Osteoblast (primary cell): Measurements from ENCODE around the gene FTO. TPM values are rescaled to one million over a fixed set of nuclear protein-coding genes. Genes with fewer than 3 reads are reported as not detected.

Experiments
- DNase-seq: peaks from one replicate; pipeline ENCODE4 v3.0.0; 2011; ENCODE audit warnings: low spot score, mixed read lengths; ENCODE audit not compliant: insufficient read length; ENCODE audit errors: missing footprints
- H2AFZ ChIP-seq: 2 replicates; pipeline ENCODE4 v1.6.0; 2011; ENCODE audit warnings: mild to moderate bottlenecking, low read length
- H3K27ac ChIP-seq: 2 replicates; pipeline ENCODE4 v1.5.1; 2011; ENCODE audit warnings: mild to moderate bottlenecking, low read depth, low read length, moderate library complexity
- H3K27me3 ChIP-seq: 2 replicates; pipeline ENCODE4 v1.6.0; 2012; ENCODE audit warnings: mild to moderate bottlenecking, control low read depth, inconsistent platforms, low read length, moderate library complexity; ENCODE audit not compliant: insufficient read depth
- H3K36me3 ChIP-seq: 2 replicates; pipeline ENCODE4 v1.5.1; 2011; ENCODE audit warnings: mild to moderate bottlenecking, low read length, control low read depth, moderate library complexity; ENCODE audit not compliant: insufficient read depth
- H3K4me1 ChIP-seq: 2 replicates; pipeline ENCODE4 v1.5.1; 2011; ENCODE audit warnings: mild to moderate bottlenecking, low read length, control low read depth, moderate library complexity; ENCODE audit not compliant: insufficient read depth
- H3K4me2 ChIP-seq: 2 replicates; pipeline ENCODE4 v1.6.0; 2011; ENCODE audit warnings: mild to moderate bottlenecking, low read length; ENCODE audit not compliant: insufficient read depth
- H3K4me3 ChIP-seq: fragments of 200-600 bp; sonication (generic); 3 replicates; pipeline ENCODE4 v1.5.1; 2012; ENCODE audit warnings: mild to moderate bottlenecking, low read length, inconsistent platforms; ENCODE audit not compliant: insufficient read depth
- H3K79me2 ChIP-seq: 2 replicates; pipeline ENCODE4 v1.6.0; 2012; ENCODE audit warnings: mild to moderate bottlenecking, low read length, control low read depth, inconsistent platforms; ENCODE audit not compliant: insufficient read depth
- H3K9me3 ChIP-seq: 2 replicates; pipeline ENCODE4 v1.5.1; 2011; ENCODE audit warnings: low read depth, low read length, control low read depth
- H4K20me1 ChIP-seq: 2 replicates; pipeline ENCODE4 v1.6.0; 2012; ENCODE audit warnings: mild to moderate bottlenecking, low read length, control low read depth; ENCODE audit not compliant: insufficient read depth
- CTCF ChIP-seq: IDR thresholded peaks from 2 replicates; pipeline ENCODE4 v1.5.1; 2011; ENCODE audit warnings: mild to moderate bottlenecking, low read depth, low read length, moderate library complexity; ENCODE audit errors: extremely low read depth
- total RNA-seq: library from RNA; depleted of rRNA; stranded (reverse); fragments of >200 nt; gene quantifications from 2 replicates; pipeline ENCODE4 v1.2.3, GENCODE V29; 2012

Gene FTO
- total RNA-seq, 1 donor = 152 TPM

GRCh38 chr16:53960050-53960812 is 256.3 kb downstream of the FTO start:
- Histone ChIP-seq H3K4me3 (no peak overlapping the region), H3K9me3 (no peaks in the 10 kb centered on the region), H3K4me1 (no peaks in the 10 kb centered on the region), H3K36me3 (no peaks in the 10 kb centered on the region), H4K20me1 (no peaks in the 10 kb centered on the region), H3K79me2 (no peaks in the 10 kb centered on the region), H2AFZ (no peak overlapping the region), H3K4me2 (no peak overlapping the region), H3K27ac (no peak overlapping the region), H3K27me3 (no peaks in the 10 kb centered on the region)
- DNase-seq = no peak
- TF ChIP-seq CTCF = no peak

- Histone ChIP-seq H4K20me1 (no peaks in the 10 kb centered on the region), H3K4me2 (no peak overlapping the region), H3K27me3 (no peaks in the 10 kb centered on the region)
Measured at GRCh38 chr16:53960954-53961616, 257.1 kb downstream of the FTO start.

GRCh38 chr16:53962041-53962440 is 258.1 kb downstream of the FTO start:
- no peak overlapping the region for H3K4me3 ChIP-seq
- no peak for DNase-seq
- H3K27ac ChIP-seq = no peak overlapping the region
- no peaks in the 10 kb centered on the region for H3K79me2 ChIP-seq
- H3K4me1 ChIP-seq = no peaks in the 10 kb centered on the region
- no peak overlapping the region for H3K4me2 ChIP-seq
- H3K36me3 ChIP-seq = no peaks in the 10 kb centered on the region
- no peaks in the 10 kb centered on the region for H3K9me3 ChIP-seq
- no peak for TF ChIP-seq CTCF
- H2AFZ ChIP-seq = no peak overlapping the region
- no peaks in the 10 kb centered on the region for H4K20me1 ChIP-seq
- H3K27me3 ChIP-seq = no peaks in the 10 kb centered on the region

More at GRCh38 chr16:53960954-53961616, 257.1 kb downstream of the FTO start:
- H3K4me3 ChIP-seq = no peak overlapping the region
- H2AFZ ChIP-seq = no peak overlapping the region
- H3K79me2 ChIP-seq = no peaks in the 10 kb centered on the region
- no peaks in the 10 kb centered on the region for H3K36me3 ChIP-seq
- no peaks in the 10 kb centered on the region for H3K4me1 ChIP-seq
- no peak for DNase-seq
- no peak overlapping the region for H3K27ac ChIP-seq
- no peaks in the 10 kb centered on the region for H3K9me3 ChIP-seq
- no peak for TF ChIP-seq CTCF

GRCh38 chr16:53964145-53964790 is 260.3 kb downstream of the FTO start:
- H4K20me1 ChIP-seq = no peaks in the 10 kb centered on the region
- no peak overlapping the region for H2AFZ ChIP-seq
- no peak overlapping the region for H3K27ac ChIP-seq
- H3K27me3 ChIP-seq = no peaks in the 10 kb centered on the region
- H3K4me1 ChIP-seq = peaks cover 13% of the 10 kb centered on the region
- H3K9me3 ChIP-seq = no peaks in the 10 kb centered on the region
- no peak for DNase-seq
- no peaks in the 10 kb centered on the region for H3K79me2 ChIP-seq
- no peaks in the 10 kb centered on the region for H3K36me3 ChIP-seq
- H3K4me3 ChIP-seq = no peak overlapping the region
- no peak for TF ChIP-seq CTCF
- no peak overlapping the region for H3K4me2 ChIP-seq
